Body of pancreas (tissue), 4 donors: ENCODE measurements around the gene ZNF540.
"Not testable (repeated sequence)": the region's sequence is repeated elsewhere in the genome, so short reads cannot be mapped to it uniquely, and the experiment has no call there.

Experiments
- CTCF ChIP-seq, 7 experiments: fragments of 450-650 bp in 4 of 7; fragments of 200-600 bp in 3 of 7; sonication (generic) in 3 of 7; IDR thresholded peaks; one replicate each; pipeline ENCODE4 v1.5.1; 2016 to 2019; ENCODE audit warnings: antibody characterized with exemption in 7 of 7
- POLR2A ChIP-seq, 3 donors: fragments of 450-650 bp; IDR thresholded peaks; one replicate each; pipeline ENCODE4 v1.6.1; 2016; ENCODE audit warnings: antibody characterized with exemption in 3 of 3, mild to moderate bottlenecking in 2 of 3

- not testable (repeated sequence) for TF ChIP-seq POLR2A, CTCF (IDR thresholded peaks at IDR 0.05)
Observed at GRCh38 chr19:37657157-37657556, 62.5 kb downstream of the ZNF540 start.
